HG03097 (cell line): Measurements from ENCODE around the gene TLX1.
"Not testable (repeated sequence)": the region's sequence is repeated elsewhere in the genome, so short reads cannot be mapped to it uniquely, and the experiment has no call there.

ENCODE experiments used
- ATAC-seq: cut with Tn5 transposase; IDR thresholded peaks from one replicate; pipeline ENCODE4 v1.9.1; 2021; ENCODE audit not compliant: unreplicated experiment, low FRiP score

TLX1 gene

GRCh38 chr10:101146392-101147251 lies 15.5 kb downstream of the TLX1 start:
- no peak for ATAC-seq

GRCh38 chr10:101151395-101151794 lies 20.3 kb downstream of the TLX1 start:
- no peak for ATAC-seq

DNA sequence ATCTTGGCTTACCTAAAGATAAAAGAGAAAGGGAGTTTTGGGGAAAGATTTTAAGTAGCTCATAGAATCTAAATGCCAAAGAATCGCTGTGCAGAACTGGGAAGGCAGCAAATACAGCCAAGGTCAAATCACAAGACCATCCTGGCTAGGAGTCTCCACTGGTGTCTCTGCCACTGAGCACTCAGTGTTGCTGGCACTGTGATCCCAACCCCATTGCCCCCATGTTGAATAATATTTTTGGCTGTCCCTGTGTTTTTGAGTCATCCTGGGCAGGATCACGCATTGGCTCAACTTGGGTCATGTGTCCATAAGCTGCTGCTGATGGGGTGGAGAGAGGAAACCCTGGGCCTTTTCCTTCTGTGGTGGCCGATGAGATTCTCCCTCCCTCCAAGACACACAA lies 21.2 kb downstream of the TLX1 start:
- no peak for ATAC-seq

DNA sequence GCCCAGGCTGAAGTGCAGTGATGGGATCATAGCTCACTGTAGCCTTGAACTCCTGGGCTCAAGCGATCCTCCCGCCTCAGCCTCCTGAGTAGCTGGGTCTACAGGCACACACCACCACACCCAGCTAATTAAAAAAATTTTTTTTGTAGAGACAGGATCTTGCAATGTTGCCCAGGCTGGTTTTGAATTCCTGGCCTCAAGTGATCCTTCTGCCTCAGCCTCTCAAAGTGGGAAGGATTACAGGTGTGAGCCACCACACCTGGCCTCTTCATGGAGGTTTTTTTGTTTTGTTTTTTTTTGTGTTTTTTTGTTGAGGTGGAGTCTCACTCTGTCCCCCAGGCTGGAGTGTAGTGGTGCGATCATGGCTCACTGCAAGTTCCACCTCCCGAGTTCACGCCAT lies 23.4 kb downstream of the TLX1 start:
- ATAC-seq: not testable (repeated sequence)

GRCh38 chr10:101155896-101156295 lies 24.8 kb downstream of the TLX1 start:
- ATAC-seq: no peak

GRCh38 chr10:101157756-101158458 lies 26.8 kb downstream of the TLX1 start:
- no peak for ATAC-seq

DNA sequence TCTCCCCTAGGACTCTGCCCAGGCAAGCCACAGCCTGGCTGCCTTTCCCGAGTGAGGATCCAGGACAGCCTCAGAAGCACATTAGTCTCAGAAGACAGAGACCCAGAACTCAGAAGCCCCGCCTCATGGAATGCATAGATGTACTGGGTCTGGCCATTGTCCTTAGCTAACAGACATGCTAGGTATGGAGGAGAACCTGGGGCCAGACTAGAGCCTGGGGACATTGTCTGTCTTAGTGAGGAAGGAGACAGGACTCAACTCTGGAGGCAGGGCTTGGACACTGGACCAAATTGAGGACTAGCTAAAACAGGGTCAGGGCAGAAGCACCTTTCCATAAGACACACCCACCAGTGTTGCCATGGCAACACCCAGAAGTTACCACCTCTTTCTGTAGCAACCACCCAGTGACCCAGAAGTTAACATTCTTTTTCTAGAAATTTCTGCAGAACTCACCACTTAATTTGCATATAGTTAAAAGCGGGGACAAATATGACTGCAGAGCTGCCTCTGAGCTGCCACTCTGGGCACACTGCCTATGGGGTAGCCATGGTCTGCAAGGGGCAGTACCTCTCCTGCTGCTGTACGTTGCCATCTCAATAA lies 27.5 kb downstream of the TLX1 start:
- ATAC-seq: no peak

- no peak for ATAC-seq
Observed at GRCh38 chr10:101161494-101162299, 30.6 kb downstream of the TLX1 start.

DNA sequence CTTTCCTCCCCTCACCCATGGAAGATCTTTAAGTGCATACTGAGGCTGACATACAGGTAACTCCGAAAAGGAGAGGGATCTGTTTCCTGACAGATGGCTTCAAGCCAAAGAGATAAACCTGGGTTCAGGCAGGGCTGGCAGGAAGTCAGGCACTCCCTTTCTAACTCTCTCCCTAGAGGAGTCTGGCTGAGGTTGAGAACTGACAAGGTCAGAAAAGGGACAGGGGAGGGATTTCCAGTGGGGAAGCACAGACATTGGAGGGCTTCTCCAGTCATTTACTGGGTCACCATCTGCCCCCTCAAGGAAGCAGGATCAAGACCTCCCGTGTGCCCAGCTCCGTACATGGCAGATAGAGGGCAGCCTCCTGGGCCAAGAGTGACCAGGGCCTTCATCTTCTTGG lies 31.6 kb downstream of the TLX1 start:
- ATAC-seq: no peak

GRCh38 chr10:101164020-101164419 lies 32.9 kb downstream of the TLX1 start:
- no peak for ATAC-seq

DNA sequence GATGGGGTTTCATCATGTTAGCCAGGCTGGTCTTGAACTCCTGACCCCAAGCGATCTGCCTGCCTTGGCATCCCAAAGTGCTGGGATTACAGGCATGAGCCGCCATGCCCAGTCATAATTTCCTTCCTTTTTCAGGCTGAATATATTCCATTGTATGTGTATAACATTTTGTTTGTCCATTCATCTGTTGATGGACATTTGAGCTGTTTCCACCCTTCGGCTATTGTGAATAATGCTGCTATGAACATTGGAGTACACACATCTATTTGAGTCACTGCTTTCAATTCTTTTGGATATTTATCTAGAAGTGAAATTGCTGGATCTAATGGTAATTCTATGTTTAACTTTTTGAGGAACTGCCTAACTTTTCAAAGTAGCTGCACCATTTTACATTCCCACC lies 34.6 kb downstream of the TLX1 start:
- ATAC-seq: no peak

GRCh38 chr10:101166430-101166829 lies 35.3 kb downstream of the TLX1 start:
- ATAC-seq: no peak

GRCh38 chr10:101172741-101173140 lies 41.6 kb downstream of the TLX1 start:
- ATAC-seq: no peak

- no peak for ATAC-seq
Observed at GRCh38 chr10:101174319-101174718, 43.2 kb downstream of the TLX1 start.

GRCh38 chr10:101176577-101176976 lies 45.5 kb downstream of the TLX1 start:
- ATAC-seq: no peak

GRCh38 chr10:101182936-101183335 lies 51.8 kb downstream of the TLX1 start:
- no peak for ATAC-seq

DNA sequence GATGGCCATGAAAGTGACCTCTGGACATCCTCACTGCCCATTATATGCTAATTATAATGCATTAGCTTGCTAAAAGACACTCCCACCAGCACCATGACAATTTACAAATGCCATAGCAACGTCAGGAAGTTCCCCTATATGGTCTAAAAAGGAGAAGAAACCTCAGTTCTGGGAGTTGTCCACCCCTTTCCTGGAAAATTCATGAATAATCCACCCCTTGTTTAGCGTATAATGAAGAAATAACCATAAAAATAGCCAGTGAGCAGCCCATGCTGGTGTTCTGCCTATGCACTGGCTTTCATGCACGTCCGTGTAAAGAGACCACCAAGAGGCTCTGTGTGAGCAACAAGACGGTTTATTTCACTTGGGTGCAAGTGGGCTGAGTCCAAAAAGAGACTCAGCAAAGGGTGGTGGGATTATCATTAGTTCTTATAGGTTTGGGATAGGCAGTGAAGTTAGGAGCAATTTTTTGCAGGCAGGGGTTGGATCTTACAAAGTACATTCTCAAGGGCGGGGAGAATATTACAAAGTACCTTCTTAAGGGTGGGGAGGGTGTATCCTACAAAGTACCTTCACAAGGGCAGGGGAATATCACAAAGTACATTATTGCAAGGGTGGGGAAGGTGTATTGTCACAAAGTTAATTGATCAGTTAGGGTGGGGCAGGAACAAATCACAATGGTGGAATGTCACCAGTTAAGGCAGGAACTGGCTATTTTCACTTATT lies 52.5 kb downstream of the TLX1 start:
- no peak for ATAC-seq
